Osteoblast (primary cell): Measurements from ENCODE around the gene MAML1. TPM values are rescaled to one million over a fixed set of nuclear protein-coding genes. Genes with fewer than 3 reads are reported as not detected.
A peak's percentile ranks its signal among the peaks of the same experiment; 100 is the strongest.
"Not testable (repeated sequence)": the region's sequence is repeated elsewhere in the genome, so short reads cannot be mapped to it uniquely, and the experiment has no call there.

Source experiments
- DNase-seq: peaks from one replicate; pipeline ENCODE4 v3.0.0; 2011; ENCODE audit warnings: low spot score, mixed read lengths; ENCODE audit not compliant: insufficient read length; ENCODE audit errors: missing footprints
- H2AFZ ChIP-seq: 2 replicates; pipeline ENCODE4 v1.6.0; 2011; ENCODE audit warnings: mild to moderate bottlenecking, low read length
- H3K27ac ChIP-seq: 2 replicates; pipeline ENCODE4 v1.5.1; 2011; ENCODE audit warnings: mild to moderate bottlenecking, low read depth, low read length, moderate library complexity
- H3K27me3 ChIP-seq: 2 replicates; pipeline ENCODE4 v1.6.0; 2012; ENCODE audit warnings: mild to moderate bottlenecking, control low read depth, inconsistent platforms, low read length, moderate library complexity; ENCODE audit not compliant: insufficient read depth
- H3K36me3 ChIP-seq: 2 replicates; pipeline ENCODE4 v1.5.1; 2011; ENCODE audit warnings: mild to moderate bottlenecking, low read length, control low read depth, moderate library complexity; ENCODE audit not compliant: insufficient read depth
- H3K4me1 ChIP-seq: 2 replicates; pipeline ENCODE4 v1.5.1; 2011; ENCODE audit warnings: mild to moderate bottlenecking, low read length, control low read depth, moderate library complexity; ENCODE audit not compliant: insufficient read depth
- H3K4me2 ChIP-seq: 2 replicates; pipeline ENCODE4 v1.6.0; 2011; ENCODE audit warnings: mild to moderate bottlenecking, low read length; ENCODE audit not compliant: insufficient read depth
- H3K4me3 ChIP-seq: fragments of 200-600 bp; sonication (generic); 3 replicates; pipeline ENCODE4 v1.5.1; 2012; ENCODE audit warnings: mild to moderate bottlenecking, low read length, inconsistent platforms; ENCODE audit not compliant: insufficient read depth
- H3K79me2 ChIP-seq: 2 replicates; pipeline ENCODE4 v1.6.0; 2012; ENCODE audit warnings: mild to moderate bottlenecking, low read length, control low read depth, inconsistent platforms; ENCODE audit not compliant: insufficient read depth
- H3K9me3 ChIP-seq: 2 replicates; pipeline ENCODE4 v1.5.1; 2011; ENCODE audit warnings: low read depth, low read length, control low read depth
- H4K20me1 ChIP-seq: 2 replicates; pipeline ENCODE4 v1.6.0; 2012; ENCODE audit warnings: mild to moderate bottlenecking, low read length, control low read depth; ENCODE audit not compliant: insufficient read depth
- CTCF ChIP-seq: IDR thresholded peaks from 2 replicates; pipeline ENCODE4 v1.5.1; 2011; ENCODE audit warnings: mild to moderate bottlenecking, low read depth, low read length, moderate library complexity; ENCODE audit errors: extremely low read depth
- total RNA-seq: library from RNA; depleted of rRNA; stranded (reverse); fragments of >200 nt; gene quantifications from 2 replicates; pipeline ENCODE4 v1.2.3, GENCODE V29; 2012

MAML1 gene
- total RNA-seq, 1 donor = 14.1 TPM

GRCh38 chr5:179788193-179788854, 55.7 kb downstream of the MAML1 start:
- no peak for TF ChIP-seq CTCF
- H3K36me3 ChIP-seq = no peaks in the 10 kb centered on the region
- H3K4me2 ChIP-seq = no peak overlapping the region
- no peaks in the 10 kb centered on the region for H3K79me2 ChIP-seq
- H3K27ac ChIP-seq = no peak overlapping the region
- H3K4me3 ChIP-seq = no peak overlapping the region
- no peak overlapping the region for H2AFZ ChIP-seq
- H3K9me3 ChIP-seq = no peaks in the 10 kb centered on the region
- peaks cover under 1% of the 10 kb centered on the region for H3K4me1 ChIP-seq
- no peaks in the 10 kb centered on the region for H4K20me1 ChIP-seq
- peak; percentile 78 for DNase-seq
- H3K27me3 ChIP-seq = no peaks in the 10 kb centered on the region

GRCh38 chr5:179789278-179789677, 56.7 kb downstream of the MAML1 start:
- H3K79me2 ChIP-seq, DNase-seq, H3K36me3 ChIP-seq, H4K20me1 ChIP-seq, H3K4me3 ChIP-seq, H3K4me2 ChIP-seq, H2AFZ ChIP-seq, H3K27ac ChIP-seq, H3K9me3 ChIP-seq, H3K4me1 ChIP-seq, H3K27me3 ChIP-seq: not testable (repeated sequence)

- no peaks in the 10 kb centered on the region for H3K27me3 ChIP-seq
- no peaks in the 10 kb centered on the region for H4K20me1 ChIP-seq
- no peaks in the 10 kb centered on the region for H3K79me2 ChIP-seq
- H3K27ac ChIP-seq = no peak overlapping the region
- DNase-seq = peak; percentile 84
- no peaks in the 10 kb centered on the region for H3K9me3 ChIP-seq
- H2AFZ ChIP-seq = no peak overlapping the region
- H3K4me1 ChIP-seq = peaks cover 10% of the 10 kb centered on the region
- TF ChIP-seq CTCF = no peak
- H3K36me3 ChIP-seq = peaks cover 4% of the 10 kb centered on the region
- H3K4me3 ChIP-seq = no peak overlapping the region
- no peak overlapping the region for H3K4me2 ChIP-seq
Observed at GRCh38 chr5:179791881-179792611, 59.4 kb downstream of the MAML1 start.

GRCh38 chr5:179792612-179793467, 60.2 kb downstream of the MAML1 start:
- no peak for TF ChIP-seq CTCF
- peak; percentile 78 for DNase-seq
- no peak overlapping the region for H3K27ac ChIP-seq
- no peaks in the 10 kb centered on the region for H3K9me3 ChIP-seq
- peaks cover 10% of the 10 kb centered on the region for H3K4me1 ChIP-seq
- H4K20me1 ChIP-seq = no peaks in the 10 kb centered on the region
- no peak overlapping the region for H2AFZ ChIP-seq
- no peak overlapping the region for H3K4me2 ChIP-seq
- no peaks in the 10 kb centered on the region for H3K79me2 ChIP-seq
- H3K36me3 ChIP-seq = peaks cover 4% of the 10 kb centered on the region
- no peak overlapping the region for H3K4me3 ChIP-seq
- H3K27me3 ChIP-seq = no peaks in the 10 kb centered on the region
